Osteoblast (primary cell): ENCODE data around the gene TFDP2. TPM values are rescaled to one million over a fixed set of nuclear protein-coding genes. Genes with fewer than 3 reads are reported as not detected.

Source experiments
- DNase-seq: peaks from one replicate; pipeline ENCODE4 v3.0.0; 2011; ENCODE audit warnings: low spot score, mixed read lengths; ENCODE audit not compliant: insufficient read length; ENCODE audit errors: missing footprints
- H2AFZ ChIP-seq: 2 replicates; pipeline ENCODE4 v1.6.0; 2011; ENCODE audit warnings: mild to moderate bottlenecking, low read length
- H3K27ac ChIP-seq: 2 replicates; pipeline ENCODE4 v1.5.1; 2011; ENCODE audit warnings: mild to moderate bottlenecking, low read depth, low read length, moderate library complexity
- H3K27me3 ChIP-seq: 2 replicates; pipeline ENCODE4 v1.6.0; 2012; ENCODE audit warnings: mild to moderate bottlenecking, control low read depth, inconsistent platforms, low read length, moderate library complexity; ENCODE audit not compliant: insufficient read depth
- H3K36me3 ChIP-seq: 2 replicates; pipeline ENCODE4 v1.5.1; 2011; ENCODE audit warnings: mild to moderate bottlenecking, low read length, control low read depth, moderate library complexity; ENCODE audit not compliant: insufficient read depth
- H3K4me1 ChIP-seq: 2 replicates; pipeline ENCODE4 v1.5.1; 2011; ENCODE audit warnings: mild to moderate bottlenecking, low read length, control low read depth, moderate library complexity; ENCODE audit not compliant: insufficient read depth
- H3K4me2 ChIP-seq: 2 replicates; pipeline ENCODE4 v1.6.0; 2011; ENCODE audit warnings: mild to moderate bottlenecking, low read length; ENCODE audit not compliant: insufficient read depth
- H3K4me3 ChIP-seq: fragments of 200-600 bp; sonication (generic); 3 replicates; pipeline ENCODE4 v1.5.1; 2012; ENCODE audit warnings: mild to moderate bottlenecking, low read length, inconsistent platforms; ENCODE audit not compliant: insufficient read depth
- H3K79me2 ChIP-seq: 2 replicates; pipeline ENCODE4 v1.6.0; 2012; ENCODE audit warnings: mild to moderate bottlenecking, low read length, control low read depth, inconsistent platforms; ENCODE audit not compliant: insufficient read depth
- H3K9me3 ChIP-seq: 2 replicates; pipeline ENCODE4 v1.5.1; 2011; ENCODE audit warnings: low read depth, low read length, control low read depth
- H4K20me1 ChIP-seq: 2 replicates; pipeline ENCODE4 v1.6.0; 2012; ENCODE audit warnings: mild to moderate bottlenecking, low read length, control low read depth; ENCODE audit not compliant: insufficient read depth
- total RNA-seq: library from RNA; depleted of rRNA; stranded (reverse); fragments of >200 nt; gene quantifications from 2 replicates; pipeline ENCODE4 v1.2.3, GENCODE V29; 2012
- TF ChIP-seq, protein P1 (sequence below): IDR thresholded peaks from 2 replicates; pipeline ENCODE4 v1.5.1; 2011; ENCODE audit warnings: mild to moderate bottlenecking, low read depth, low read length, moderate library complexity; ENCODE audit errors: extremely low read depth

Gene TFDP2
- total RNA-seq, 1 donor: 41.6 TPM

DNA sequence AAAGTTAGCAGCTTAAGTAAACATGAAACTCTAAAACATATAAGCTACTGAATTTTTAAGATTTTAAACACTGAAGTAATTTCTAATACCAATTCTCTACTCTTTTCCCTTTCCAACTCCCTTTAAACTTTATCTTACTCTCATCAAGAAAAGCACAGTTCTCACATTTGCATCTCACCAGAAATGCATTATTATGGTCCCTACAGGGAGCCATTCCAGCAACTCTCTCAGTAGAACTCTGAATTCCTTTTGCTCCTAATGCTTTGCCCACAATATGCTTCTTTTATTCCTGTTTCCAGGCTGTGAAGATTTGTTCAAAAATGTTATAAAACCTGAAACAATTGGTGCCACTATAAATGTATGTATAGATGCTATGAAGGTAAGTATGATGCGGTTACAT is 83.4 kb downstream of the TFDP2 start:
- DNase-seq: no peak
- Histone ChIP-seq H3K9me3 (no peaks in the 10 kb centered on the region), H2AFZ (no peak overlapping the region), H3K4me1 (no peaks in the 10 kb centered on the region), H4K20me1 (peaks cover 3% of the 10 kb centered on the region), H3K27me3 (no peaks in the 10 kb centered on the region), H3K4me2 (no peak overlapping the region), H3K4me3 (no peak overlapping the region), H3K79me2 (no peaks in the 10 kb centered on the region), H3K27ac (no peak overlapping the region), H3K36me3 (no peaks in the 10 kb centered on the region)
- TF ChIP-seq, protein P1, sequence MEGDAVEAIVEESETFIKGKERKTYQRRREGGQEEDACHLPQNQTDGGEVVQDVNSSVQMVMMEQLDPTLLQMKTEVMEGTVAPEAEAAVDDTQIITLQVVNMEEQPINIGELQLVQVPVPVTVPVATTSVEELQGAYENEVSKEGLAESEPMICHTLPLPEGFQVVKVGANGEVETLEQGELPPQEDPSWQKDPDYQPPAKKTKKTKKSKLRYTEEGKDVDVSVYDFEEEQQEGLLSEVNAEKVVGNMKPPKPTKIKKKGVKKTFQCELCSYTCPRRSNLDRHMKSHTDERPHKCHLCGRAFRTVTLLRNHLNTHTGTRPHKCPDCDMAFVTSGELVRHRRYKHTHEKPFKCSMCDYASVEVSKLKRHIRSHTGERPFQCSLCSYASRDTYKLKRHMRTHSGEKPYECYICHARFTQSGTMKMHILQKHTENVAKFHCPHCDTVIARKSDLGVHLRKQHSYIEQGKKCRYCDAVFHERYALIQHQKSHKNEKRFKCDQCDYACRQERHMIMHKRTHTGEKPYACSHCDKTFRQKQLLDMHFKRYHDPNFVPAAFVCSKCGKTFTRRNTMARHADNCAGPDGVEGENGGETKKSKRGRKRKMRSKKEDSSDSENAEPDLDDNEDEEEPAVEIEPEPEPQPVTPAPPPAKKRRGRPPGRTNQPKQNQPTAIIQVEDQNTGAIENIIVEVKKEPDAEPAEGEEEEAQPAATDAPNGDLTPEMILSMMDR: no peak

DNA sequence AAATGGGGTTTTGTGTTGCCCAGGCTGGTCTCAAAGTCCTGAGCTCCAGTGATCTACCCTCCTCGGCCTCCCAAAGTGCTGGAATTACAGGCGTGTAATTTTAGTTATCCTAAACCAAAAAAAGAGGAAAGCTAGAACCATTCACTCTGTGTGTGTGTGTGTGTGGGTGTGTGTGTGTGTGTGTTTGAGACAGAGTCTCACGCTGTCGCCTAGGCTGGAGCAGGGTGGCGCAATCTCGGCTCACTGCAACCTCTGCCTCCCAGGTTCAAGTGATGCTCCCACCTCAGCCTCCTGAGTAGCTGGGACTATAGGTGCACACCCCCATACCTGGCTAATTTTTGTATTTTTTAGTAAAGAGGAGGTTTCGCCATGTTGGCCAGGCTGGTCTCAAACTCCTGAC is 84.0 kb downstream of the TFDP2 start:
- peaks cover 3% of the 10 kb centered on the region for H4K20me1 ChIP-seq
- H3K36me3 ChIP-seq: no peaks in the 10 kb centered on the region
- H3K4me3 ChIP-seq: no peak overlapping the region
- H3K79me2 ChIP-seq: no peaks in the 10 kb centered on the region
- no peaks in the 10 kb centered on the region for H3K4me1 ChIP-seq
- H2AFZ ChIP-seq: no peak overlapping the region
- TF ChIP-seq, protein P1: no peak
- H3K27me3 ChIP-seq: no peaks in the 10 kb centered on the region
- DNase-seq: no peak
- H3K4me2 ChIP-seq: no peak overlapping the region
- no peaks in the 10 kb centered on the region for H3K9me3 ChIP-seq
- H3K27ac ChIP-seq: no peak overlapping the region

DNA sequence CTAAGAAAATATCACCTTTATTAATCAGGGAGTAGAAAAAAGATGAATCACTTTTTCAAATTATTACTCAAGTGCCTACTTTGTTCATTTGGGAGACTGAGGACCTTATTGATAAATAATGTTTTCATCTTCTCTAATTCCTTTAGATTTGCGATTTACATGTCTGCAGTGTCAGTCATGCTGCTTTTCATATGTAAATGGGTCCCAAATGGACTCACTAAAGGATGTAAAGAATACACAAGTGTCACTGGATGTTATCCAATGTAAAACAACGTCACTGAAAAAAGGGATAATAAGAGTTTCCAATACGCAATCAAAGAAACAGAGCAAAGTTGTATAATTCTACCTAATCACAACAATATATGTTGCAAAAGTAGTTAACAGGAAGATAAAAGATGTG is 84.9 kb downstream of the TFDP2 start:
- H3K27ac ChIP-seq: no peak overlapping the region
- no peaks in the 10 kb centered on the region for H3K79me2 ChIP-seq
- no peak overlapping the region for H3K4me2 ChIP-seq
- peaks cover 3% of the 10 kb centered on the region for H4K20me1 ChIP-seq
- H3K4me3 ChIP-seq: no peak overlapping the region
- no peak for DNase-seq
- TF ChIP-seq, protein P1: no peak
- H3K27me3 ChIP-seq: no peaks in the 10 kb centered on the region
- H3K9me3 ChIP-seq: no peaks in the 10 kb centered on the region
- no peak overlapping the region for H2AFZ ChIP-seq
- H3K4me1 ChIP-seq: no peaks in the 10 kb centered on the region
- no peaks in the 10 kb centered on the region for H3K36me3 ChIP-seq

DNA sequence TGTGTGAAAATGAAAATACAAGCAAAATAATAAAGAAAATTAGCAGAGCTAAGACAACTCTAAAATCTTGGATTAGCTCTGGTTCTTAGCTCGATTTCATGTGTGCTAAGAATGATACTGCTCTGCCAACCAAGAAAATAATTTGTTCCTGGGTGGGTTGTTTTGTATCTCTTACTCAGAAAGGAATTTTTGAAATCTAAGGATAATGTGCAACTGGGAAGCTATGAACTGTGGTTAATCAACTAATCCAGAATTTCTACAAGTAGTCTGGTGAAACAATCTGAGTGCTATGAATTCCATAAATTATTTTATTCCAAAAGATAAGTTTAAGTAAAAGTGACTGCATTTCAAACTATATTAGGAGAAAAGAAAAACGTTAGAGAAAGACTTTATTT is 92.0 kb downstream of the TFDP2 start:
- H3K27ac ChIP-seq: no peak overlapping the region
- DNase-seq: no peak
- H4K20me1 ChIP-seq: peaks cover 3% of the 10 kb centered on the region
- H3K4me2 ChIP-seq: no peak overlapping the region
- no peak overlapping the region for H2AFZ ChIP-seq
- no peaks in the 10 kb centered on the region for H3K9me3 ChIP-seq
- H3K4me1 ChIP-seq: no peaks in the 10 kb centered on the region
- H3K4me3 ChIP-seq: no peak overlapping the region
- no peaks in the 10 kb centered on the region for H3K36me3 ChIP-seq
- H3K79me2 ChIP-seq: no peaks in the 10 kb centered on the region
- TF ChIP-seq, protein P1: no peak
- no peaks in the 10 kb centered on the region for H3K27me3 ChIP-seq
